ENCODE results near the gene FIP1L1.

DNA sequence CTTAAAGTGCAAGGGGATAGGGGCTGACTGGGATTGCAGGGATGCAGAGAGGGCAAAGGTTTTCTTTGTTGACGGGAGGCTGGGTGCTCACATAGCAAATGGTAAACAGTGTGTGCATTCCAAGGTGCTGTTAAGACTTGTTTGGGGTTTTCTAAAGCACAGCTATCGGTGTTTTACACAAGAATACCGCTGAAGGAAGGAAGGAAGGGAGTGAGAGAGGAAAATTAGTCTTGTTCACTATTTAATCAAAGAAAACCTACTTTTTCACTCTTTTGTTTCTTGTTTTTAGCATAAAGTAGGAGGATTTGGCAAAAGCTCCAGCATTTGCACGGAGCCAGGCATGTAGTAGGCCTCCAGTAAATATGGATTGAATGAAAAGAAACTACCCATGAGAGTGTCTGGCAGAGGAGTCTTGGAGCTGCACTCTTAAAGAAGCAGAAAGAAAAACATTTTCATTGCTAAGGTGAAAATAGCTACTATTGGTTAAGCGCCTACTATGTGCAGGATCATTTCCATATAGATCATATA, 99.7 kb downstream of the FIP1L1 start:
- TF ChIP-seq, protein P1, sequence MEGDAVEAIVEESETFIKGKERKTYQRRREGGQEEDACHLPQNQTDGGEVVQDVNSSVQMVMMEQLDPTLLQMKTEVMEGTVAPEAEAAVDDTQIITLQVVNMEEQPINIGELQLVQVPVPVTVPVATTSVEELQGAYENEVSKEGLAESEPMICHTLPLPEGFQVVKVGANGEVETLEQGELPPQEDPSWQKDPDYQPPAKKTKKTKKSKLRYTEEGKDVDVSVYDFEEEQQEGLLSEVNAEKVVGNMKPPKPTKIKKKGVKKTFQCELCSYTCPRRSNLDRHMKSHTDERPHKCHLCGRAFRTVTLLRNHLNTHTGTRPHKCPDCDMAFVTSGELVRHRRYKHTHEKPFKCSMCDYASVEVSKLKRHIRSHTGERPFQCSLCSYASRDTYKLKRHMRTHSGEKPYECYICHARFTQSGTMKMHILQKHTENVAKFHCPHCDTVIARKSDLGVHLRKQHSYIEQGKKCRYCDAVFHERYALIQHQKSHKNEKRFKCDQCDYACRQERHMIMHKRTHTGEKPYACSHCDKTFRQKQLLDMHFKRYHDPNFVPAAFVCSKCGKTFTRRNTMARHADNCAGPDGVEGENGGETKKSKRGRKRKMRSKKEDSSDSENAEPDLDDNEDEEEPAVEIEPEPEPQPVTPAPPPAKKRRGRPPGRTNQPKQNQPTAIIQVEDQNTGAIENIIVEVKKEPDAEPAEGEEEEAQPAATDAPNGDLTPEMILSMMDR (IDR thresholded peaks at IDR 0.05; ENCODE audit: extremely low read depth in 1 of 2, insufficient read depth in 1 of 2, low read depth in 1 of 2, low read length in 2 of 2) = no peak
- TF ChIP-seq POLR2A (IDR thresholded peaks at IDR 0.05; ENCODE audit: low read depth, low read length) (no peak), MYC (IDR thresholded peaks at IDR 0.05; ENCODE audit: low read depth, low read length) (no peak), POLR2AphosphoS5 (IDR thresholded peaks at IDR 0.05; ENCODE audit: insufficient read depth, low read depth, low read length) (no peak), GATA2 (IDR thresholded peaks at IDR 0.05; ENCODE audit: insufficient read depth, insufficient read length, low read depth, low read length) (no peak), EZH2 (IDR thresholded peaks at IDR 0.05; ENCODE audit: borderline replicate concordance, low read depth, low read length, severe bottlenecking) (no peak), JUN (IDR thresholded peaks at IDR 0.05; ENCODE audit: borderline replicate concordance, insufficient read depth, insufficient read length, low read depth) (no peak), FOS (IDR thresholded peaks at IDR 0.05; ENCODE audit: borderline replicate concordance, insufficient read depth, low read length) (no peak)
- TF ChIP-seq, protein P2, sequence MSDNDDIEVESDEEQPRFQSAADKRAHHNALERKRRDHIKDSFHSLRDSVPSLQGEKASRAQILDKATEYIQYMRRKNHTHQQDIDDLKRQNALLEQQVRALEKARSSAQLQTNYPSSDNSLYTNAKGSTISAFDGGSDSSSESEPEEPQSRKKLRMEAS (IDR thresholded peaks at IDR 0.05; ENCODE audit: insufficient read depth, insufficient read length) = no peak

All from endothelial cell of umbilical vein (primary cell).